ENCODE data around the gene IRAG1.

Gene IRAG1

GRCh38 chr11:10699072-10699471 is 5.5 kb upstream of the IRAG1 start:
- Histone ChIP-seq H3K27me3 (ENCODE audit: control insufficient read depth, insufficient read depth, low read length, poor library complexity, severe bottlenecking) (no peaks in the 10 kb centered on the region), H3K27ac (ENCODE audit: insufficient read depth, low read depth, low read length, poor library complexity, severe bottlenecking) (no peak overlapping the region), H3K9me3 (ENCODE audit: control insufficient read depth, low read length) (no peaks in the 10 kb centered on the region), H3K4me1 (ENCODE audit: control insufficient read depth, insufficient read depth, low read length) (no peaks in the 10 kb centered on the region), H3K36me3 (ENCODE audit: control insufficient read depth, insufficient read depth, low read length) (no peaks in the 10 kb centered on the region), H3K4me3 (ENCODE audit: insufficient read depth, low read depth, low read length) (no peak overlapping the region)
- WGBS, 2 experiments: 95 to 98% methylated on average over 3 of the region's 3 CpGs

GRCh38 chr11:10697323-10697620 is 3.7 kb upstream of the IRAG1 start:
- Histone ChIP-seq H3K36me3 (ENCODE audit: control insufficient read depth, insufficient read depth, low read length) (no peaks in the 10 kb centered on the region), H3K27me3 (ENCODE audit: control insufficient read depth, insufficient read depth, low read length, poor library complexity, severe bottlenecking) (no peaks in the 10 kb centered on the region), H3K4me3 (ENCODE audit: insufficient read depth, low read depth, low read length) (no peak overlapping the region), H3K27ac (ENCODE audit: insufficient read depth, low read depth, low read length, poor library complexity, severe bottlenecking) (no peak overlapping the region), H3K9me3 (ENCODE audit: control insufficient read depth, low read length) (no peaks in the 10 kb centered on the region), H3K4me1 (ENCODE audit: control insufficient read depth, insufficient read depth, low read length) (peaks cover 6% of the 10 kb centered on the region)
- 47 to 50% methylated on average over 2 of the region's 2 CpGs for WGBS, 2 experiments

- Histone ChIP-seq H3K4me3 (ENCODE audit: insufficient read depth, low read depth, low read length) (no peak overlapping the region), H3K36me3 (ENCODE audit: control insufficient read depth, insufficient read depth, low read length) (no peaks in the 10 kb centered on the region), H3K27me3 (ENCODE audit: control insufficient read depth, insufficient read depth, low read length, poor library complexity, severe bottlenecking) (no peaks in the 10 kb centered on the region), H3K27ac (ENCODE audit: insufficient read depth, low read depth, low read length, poor library complexity, severe bottlenecking) (no peak overlapping the region), H3K9me3 (ENCODE audit: control insufficient read depth, low read length) (no peaks in the 10 kb centered on the region), H3K4me1 (ENCODE audit: control insufficient read depth, insufficient read depth, low read length) (peaks cover 6% of the 10 kb centered on the region)
- WGBS, 2 experiments: 92 to 95% methylated on average over 9 of the region's 9 CpGs
Measured at GRCh38 chr11:10696468-10697322, 3.1 kb upstream of the IRAG1 start.

GRCh38 chr11:10695833-10696232 is 2.3 kb upstream of the IRAG1 start:
- peaks cover 6% of the 10 kb centered on the region for H3K4me1 ChIP-seq (ENCODE audit: control insufficient read depth, insufficient read depth, low read length)
- WGBS, 2 experiments: 90 to 93% methylated on average over 3 of the region's 3 CpGs
- H3K27ac ChIP-seq (ENCODE audit: insufficient read depth, low read depth, low read length, poor library complexity, severe bottlenecking): no peak overlapping the region
- H3K27me3 ChIP-seq (ENCODE audit: control insufficient read depth, insufficient read depth, low read length, poor library complexity, severe bottlenecking): no peaks in the 10 kb centered on the region
- H3K9me3 ChIP-seq (ENCODE audit: control insufficient read depth, low read length): no peaks in the 10 kb centered on the region
- no peaks in the 10 kb centered on the region for H3K36me3 ChIP-seq (ENCODE audit: control insufficient read depth, insufficient read depth, low read length)
- no peak overlapping the region for H3K4me3 ChIP-seq (ENCODE audit: insufficient read depth, low read depth, low read length)

- 90 to 93% methylated on average over 4 of the region's 4 CpGs for WGBS, 2 experiments
- Histone ChIP-seq H3K27me3 (ENCODE audit: control insufficient read depth, insufficient read depth, low read length, poor library complexity, severe bottlenecking) (no peaks in the 10 kb centered on the region), H3K27ac (ENCODE audit: insufficient read depth, low read depth, low read length, poor library complexity, severe bottlenecking) (no peak overlapping the region), H3K4me3 (ENCODE audit: insufficient read depth, low read depth, low read length) (no peak overlapping the region), H3K36me3 (ENCODE audit: control insufficient read depth, insufficient read depth, low read length) (no peaks in the 10 kb centered on the region), H3K9me3 (ENCODE audit: control insufficient read depth, low read length) (no peaks in the 10 kb centered on the region), H3K4me1 (ENCODE audit: control insufficient read depth, insufficient read depth, low read length) (peaks cover 6% of the 10 kb centered on the region)
Measured at GRCh38 chr11:10694486-10695239, 1.1 kb upstream of the IRAG1 start.

- no peaks in the 10 kb centered on the region for H3K36me3 ChIP-seq (ENCODE audit: control insufficient read depth, insufficient read depth, low read length)
- no peak overlapping the region for H3K27ac ChIP-seq (ENCODE audit: insufficient read depth, low read depth, low read length, poor library complexity, severe bottlenecking)
Measured at GRCh38 chr11:10692531-10693115, 932 bp downstream of the IRAG1 start.

GRCh38 chr11:10688401-10688800 is 5.2 kb downstream of the IRAG1 start:
- Histone ChIP-seq H3K4me3 (ENCODE audit: insufficient read depth, low read depth, low read length) (no peak overlapping the region), H3K36me3 (ENCODE audit: control insufficient read depth, insufficient read depth, low read length) (no peaks in the 10 kb centered on the region), H3K9me3 (ENCODE audit: control insufficient read depth, low read length) (no peaks in the 10 kb centered on the region), H3K27me3 (ENCODE audit: control insufficient read depth, insufficient read depth, low read length, poor library complexity, severe bottlenecking) (no peaks in the 10 kb centered on the region), H3K4me1 (ENCODE audit: control insufficient read depth, insufficient read depth, low read length) (peaks cover 4% of the 10 kb centered on the region), H3K27ac (ENCODE audit: insufficient read depth, low read depth, low read length, poor library complexity, severe bottlenecking) (no peak overlapping the region)
- WGBS, 2 experiments: 89 to 93% methylated on average over 2 of the region's 2 CpGs

More at GRCh38 chr11:10692531-10693115, 932 bp downstream of the IRAG1 start:
- Histone ChIP-seq H3K4me3 (ENCODE audit: insufficient read depth, low read depth, low read length) (no peak overlapping the region), H3K27me3 (ENCODE audit: control insufficient read depth, insufficient read depth, low read length, poor library complexity, severe bottlenecking) (no peaks in the 10 kb centered on the region), H3K9me3 (ENCODE audit: control insufficient read depth, low read length) (no peaks in the 10 kb centered on the region), H3K4me1 (ENCODE audit: control insufficient read depth, insufficient read depth, low read length) (peaks cover 6% of the 10 kb centered on the region)
- WGBS, 2 experiments: 83 to 84% methylated on average over 7 of the region's 7 CpGs

GRCh38 chr11:10686311-10686710 is 7.2 kb downstream of the IRAG1 start:
- H3K4me3 ChIP-seq (ENCODE audit: insufficient read depth, low read depth, low read length): no peak overlapping the region
- H3K27ac ChIP-seq (ENCODE audit: insufficient read depth, low read depth, low read length, poor library complexity, severe bottlenecking): no peak overlapping the region
- H3K27me3 ChIP-seq (ENCODE audit: control insufficient read depth, insufficient read depth, low read length, poor library complexity, severe bottlenecking): no peaks in the 10 kb centered on the region
- WGBS, 2 experiments: 83 to 100% methylated on average over 1 of the region's 1 CpG
- H3K9me3 ChIP-seq (ENCODE audit: control insufficient read depth, low read length): no peaks in the 10 kb centered on the region
- H3K36me3 ChIP-seq (ENCODE audit: control insufficient read depth, insufficient read depth, low read length): no peaks in the 10 kb centered on the region
- no peaks in the 10 kb centered on the region for H3K4me1 ChIP-seq (ENCODE audit: control insufficient read depth, insufficient read depth, low read length)

- Histone ChIP-seq H3K4me3 (ENCODE audit: insufficient read depth, low read depth, low read length) (no peak overlapping the region), H3K4me1 (ENCODE audit: control insufficient read depth, insufficient read depth, low read length) (no peaks in the 10 kb centered on the region), H3K27me3 (ENCODE audit: control insufficient read depth, insufficient read depth, low read length, poor library complexity, severe bottlenecking) (no peaks in the 10 kb centered on the region), H3K9me3 (ENCODE audit: control insufficient read depth, low read length) (no peaks in the 10 kb centered on the region), H3K36me3 (ENCODE audit: control insufficient read depth, insufficient read depth, low read length) (no peaks in the 10 kb centered on the region), H3K27ac (ENCODE audit: insufficient read depth, low read depth, low read length, poor library complexity, severe bottlenecking) (no peak overlapping the region)
- 83 to 92% methylated on average over 1 of the region's 1 CpG for WGBS, 2 experiments
Measured at GRCh38 chr11:10683429-10683828, 10.1 kb downstream of the IRAG1 start.

GRCh38 chr11:10680956-10681487 is 12.5 kb downstream of the IRAG1 start:
- Histone ChIP-seq H3K27me3 (ENCODE audit: control insufficient read depth, insufficient read depth, low read length, poor library complexity, severe bottlenecking) (no peaks in the 10 kb centered on the region), H3K4me3 (ENCODE audit: insufficient read depth, low read depth, low read length) (no peak overlapping the region), H3K4me1 (ENCODE audit: control insufficient read depth, insufficient read depth, low read length) (no peaks in the 10 kb centered on the region), H3K36me3 (ENCODE audit: control insufficient read depth, insufficient read depth, low read length) (no peaks in the 10 kb centered on the region), H3K9me3 (ENCODE audit: control insufficient read depth, low read length) (no peaks in the 10 kb centered on the region), H3K27ac (ENCODE audit: insufficient read depth, low read depth, low read length, poor library complexity, severe bottlenecking) (no peak overlapping the region)
- WGBS, 2 experiments: 92 to 98% methylated on average over 2 to 3 of the region's 3 CpGs
